Activated CD8-positive, alpha-beta memory T cell treated with anti-CD3 and anti-CD28 coated beads, Interleukin-2, amount 50 U/mL, for 48 hours (primary cell): Measurements from ENCODE around the gene FBN3.
"Not testable (repeated sequence)": the region's sequence is repeated elsewhere in the genome, so short reads cannot be mapped to it uniquely, and the experiment has no call there.

Experiments
- DNase-seq: peaks from one replicate; pipeline ENCODE4 v3.0.0-alpha.2; 2020

The FBN3 gene

DNA sequence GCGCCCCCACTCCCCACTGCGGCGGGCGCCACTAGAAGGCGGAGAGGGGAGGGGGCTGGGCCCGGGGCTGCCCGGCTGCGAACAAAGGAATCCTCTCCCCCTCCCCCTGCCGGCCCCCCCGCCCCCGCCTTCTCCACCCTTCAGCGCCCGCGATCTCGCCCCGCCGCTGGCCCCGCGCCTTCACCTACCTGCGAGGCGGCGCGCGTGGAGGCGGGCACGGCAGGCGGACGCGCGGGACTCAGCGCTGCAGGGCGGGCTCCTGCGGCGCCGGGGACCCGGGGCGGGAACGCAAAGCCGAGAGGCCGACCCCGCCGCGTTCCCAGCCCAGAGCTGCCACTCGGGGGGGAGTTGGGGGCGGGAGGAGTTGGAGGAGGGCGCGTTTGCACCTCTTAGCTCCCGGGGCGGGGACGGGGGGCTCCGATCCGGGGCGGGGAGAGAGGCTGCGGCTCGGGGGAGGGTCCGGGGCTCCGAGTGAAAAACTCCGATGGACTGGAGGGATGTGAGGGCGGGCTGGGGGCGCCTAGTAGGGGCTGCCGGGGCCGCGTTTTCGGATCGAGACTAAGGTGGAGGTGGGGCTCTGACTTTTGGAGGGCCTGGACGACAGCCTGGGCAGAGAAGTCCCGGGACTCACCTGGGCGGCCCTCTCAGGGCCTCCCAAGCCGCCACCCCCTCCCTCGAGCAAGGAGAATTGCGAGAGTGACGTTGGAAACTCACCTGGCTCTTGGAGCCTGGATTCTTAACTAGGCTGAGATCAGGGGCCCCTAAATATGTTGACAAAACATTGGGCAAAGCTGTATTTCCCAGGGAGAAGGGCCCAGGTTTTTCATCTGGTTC is at the start of gene FBN3:
FBN3 (minus strand) TSS at position 332 of the 834 bp plus-strand sequence. CDS start 2,112 bp downstream, outside the sequence.
- no peak for DNase-seq

DNA sequence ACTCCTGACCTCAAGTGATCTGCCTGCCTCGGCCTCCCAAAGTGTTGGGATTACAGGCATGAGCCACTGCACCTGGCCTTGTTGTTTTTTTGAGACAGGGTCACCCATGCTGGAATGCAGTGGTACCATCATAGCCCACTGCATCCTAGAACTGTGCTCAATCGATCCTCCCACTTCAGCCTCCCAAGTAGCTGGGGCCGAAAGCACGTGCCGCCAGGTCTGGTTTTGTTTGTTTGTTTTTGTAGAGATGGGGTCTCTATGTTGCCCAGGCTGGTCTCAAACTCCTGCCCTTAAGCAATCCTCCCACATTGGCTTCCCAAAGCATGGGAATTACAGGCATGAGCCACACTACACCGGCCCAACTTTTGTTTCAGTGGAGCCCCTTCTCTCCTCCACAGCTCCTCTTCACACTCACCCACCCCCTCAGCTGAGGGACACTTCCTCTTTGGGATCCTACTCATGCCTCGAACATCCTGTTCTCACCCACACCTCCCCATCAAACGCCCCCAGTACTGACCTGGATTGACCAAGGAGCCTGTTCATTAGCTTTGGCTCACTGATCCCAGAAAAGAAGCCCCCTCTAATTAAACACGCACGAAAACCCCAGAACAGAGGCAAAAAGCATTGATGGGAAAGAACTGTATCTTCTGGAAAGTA is 47.0 kb upstream of the FBN3 start:
- DNase-seq, result no peak

DNA sequence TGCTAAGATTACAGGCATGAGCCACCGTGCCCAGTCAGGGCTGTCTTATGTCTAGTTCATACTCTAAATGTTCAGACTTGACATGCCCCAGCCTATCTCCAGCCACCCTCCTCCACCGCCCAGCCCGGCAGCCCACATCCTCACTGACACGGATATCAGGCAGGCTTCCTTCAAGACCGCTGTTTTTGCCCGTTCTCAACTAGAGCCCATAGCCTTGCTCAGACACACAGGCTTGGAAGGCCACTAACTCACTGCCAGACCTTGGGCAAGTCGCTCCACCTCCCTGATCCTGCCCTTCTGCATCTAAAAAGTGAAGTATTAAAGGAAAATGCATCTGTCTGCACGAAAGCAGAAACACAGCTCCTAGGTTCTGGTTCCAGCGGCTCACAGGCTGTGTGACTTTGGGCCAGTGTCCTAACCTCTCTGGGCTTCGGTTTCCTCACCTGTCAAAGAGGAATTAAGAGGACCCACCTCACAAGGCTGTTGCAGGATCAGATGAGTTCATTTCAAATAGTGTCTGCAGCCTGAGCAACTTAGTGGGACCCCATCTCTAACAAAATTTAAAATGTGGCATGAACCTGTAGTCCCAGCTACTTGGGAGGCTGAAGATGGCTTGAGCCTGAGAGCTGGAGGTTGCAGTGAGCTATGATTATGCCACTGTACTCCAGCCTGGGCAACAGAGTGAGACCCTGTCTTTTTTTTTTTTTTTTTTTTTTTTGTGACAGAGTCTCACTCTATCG is 45.3 kb upstream of the FBN3 start:
- DNase-seq, result peak; percentile 65

DNA sequence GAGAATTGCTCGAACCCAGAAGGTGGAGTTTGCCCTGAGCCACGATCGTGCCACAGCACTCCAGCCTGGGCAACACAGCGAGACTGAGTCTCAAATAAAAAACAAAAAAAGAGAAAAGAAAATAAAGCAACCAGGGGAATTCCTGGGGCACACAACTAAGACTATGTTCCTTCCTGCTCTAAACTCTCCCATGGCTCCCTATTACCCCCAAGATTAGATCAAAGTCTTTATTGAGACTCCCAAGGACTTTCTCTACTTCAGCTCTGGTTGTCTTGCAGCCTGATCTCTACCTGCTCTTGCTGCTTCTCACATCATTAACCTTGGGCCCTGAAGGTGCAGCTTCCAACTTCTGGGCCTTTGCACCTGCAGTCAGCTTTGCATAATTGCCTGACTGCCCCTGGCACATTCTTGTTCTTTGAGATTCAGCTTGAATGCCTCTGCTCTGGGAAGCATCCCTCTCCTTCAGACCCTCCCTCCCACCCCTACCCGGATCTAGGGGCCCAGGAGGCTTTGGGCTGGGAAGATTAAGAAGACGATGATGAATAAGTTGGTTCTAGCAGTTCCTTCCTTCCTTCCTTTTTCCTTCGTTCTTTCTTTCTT is 42.9 kb upstream of the FBN3 start:
- no peak for DNase-seq

DNA sequence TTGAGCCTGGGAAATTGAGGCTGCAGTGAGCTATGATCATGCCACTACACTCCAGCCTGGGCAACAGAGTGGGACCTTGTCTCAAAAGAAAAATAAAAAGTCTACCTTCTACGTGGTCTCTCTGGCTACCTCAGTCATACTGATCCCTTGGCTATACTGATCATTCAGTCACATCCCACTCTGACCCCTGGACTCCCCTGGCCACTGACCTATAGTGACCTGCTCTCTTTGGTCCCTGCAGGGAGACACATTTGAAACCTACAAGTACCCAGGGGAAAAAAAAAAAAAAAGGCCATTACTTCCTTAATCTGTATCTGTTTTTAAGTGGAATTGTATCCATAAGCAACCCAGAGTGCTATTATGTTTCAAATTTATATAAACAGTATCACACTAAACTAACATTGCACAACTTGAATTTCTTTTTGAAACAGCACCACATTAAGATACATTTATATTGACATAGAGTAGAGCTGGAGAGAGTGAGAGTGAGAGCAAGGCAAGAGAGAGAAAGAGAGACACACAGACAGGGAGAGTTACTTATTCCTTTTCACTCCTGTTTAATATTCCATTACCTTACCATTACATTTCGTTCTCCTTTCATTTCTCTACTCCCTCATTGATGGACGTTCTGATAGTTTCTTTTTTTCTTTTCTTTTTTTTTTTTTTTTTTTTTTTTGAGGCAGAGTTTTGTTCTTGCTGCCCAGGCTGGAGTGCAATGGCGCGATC is 36.1 kb upstream of the FBN3 start:
- no peak for DNase-seq

DNA sequence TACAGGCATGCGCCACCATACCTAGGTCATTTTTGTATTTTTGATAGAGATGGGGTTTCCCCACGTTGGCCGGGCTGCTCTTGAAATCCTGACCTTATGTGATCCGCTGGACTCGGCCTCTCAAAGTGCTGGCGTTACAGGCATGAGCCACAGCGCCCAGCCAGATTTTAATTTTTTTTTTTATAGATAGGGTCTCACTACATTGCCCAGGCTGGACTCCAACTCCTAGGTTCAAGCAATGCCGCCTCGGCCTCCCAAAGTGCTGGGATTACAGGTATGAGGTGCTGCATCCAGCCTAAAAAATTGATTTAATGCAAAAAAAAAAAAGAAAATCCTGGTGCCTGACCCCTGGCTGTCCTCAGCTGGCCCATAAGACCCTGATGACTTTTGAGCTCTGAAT is 34.9 kb upstream of the FBN3 start:
- DNase-seq, result no peak

DNA sequence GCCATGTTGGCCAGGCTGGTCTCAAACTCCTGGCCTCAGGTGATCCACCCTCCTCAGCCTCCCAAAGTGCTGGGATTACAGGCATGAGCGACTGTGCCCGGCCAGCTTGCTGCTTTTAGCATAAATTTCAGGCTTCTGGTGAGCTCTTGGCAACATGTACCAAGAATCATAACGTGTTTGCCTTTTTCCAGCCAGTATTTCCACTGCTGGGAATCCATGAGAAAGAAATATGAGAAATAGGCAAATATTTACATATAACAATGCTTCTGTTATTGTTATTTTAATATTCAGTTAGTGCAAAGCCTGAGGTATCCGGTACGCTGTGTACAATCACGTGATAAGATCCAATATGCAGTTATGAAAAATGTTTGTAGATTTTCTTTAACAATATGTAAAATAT is 30.6 kb upstream of the FBN3 start:
- no peak for DNase-seq

DNA sequence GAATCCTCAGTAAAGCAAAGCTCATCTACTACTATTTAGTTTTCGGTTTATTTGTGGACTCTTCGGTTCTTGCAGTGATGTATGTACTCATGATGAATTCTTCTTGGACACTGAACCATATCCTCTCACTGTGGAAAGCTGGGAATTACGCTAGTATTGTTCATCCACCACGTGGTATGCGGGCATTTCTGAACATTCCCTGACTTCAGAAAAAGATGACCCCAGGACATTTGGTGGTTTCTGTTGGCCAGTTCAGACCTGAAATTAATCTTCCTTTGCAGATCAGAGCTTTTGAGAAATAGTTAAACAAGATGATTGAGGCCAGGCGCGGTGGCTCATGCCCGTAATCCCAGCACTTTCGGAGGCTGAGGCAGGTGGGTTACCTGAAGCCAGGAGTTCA is 25.3 kb upstream of the FBN3 start:
- DNase-seq, result no peak

DNA sequence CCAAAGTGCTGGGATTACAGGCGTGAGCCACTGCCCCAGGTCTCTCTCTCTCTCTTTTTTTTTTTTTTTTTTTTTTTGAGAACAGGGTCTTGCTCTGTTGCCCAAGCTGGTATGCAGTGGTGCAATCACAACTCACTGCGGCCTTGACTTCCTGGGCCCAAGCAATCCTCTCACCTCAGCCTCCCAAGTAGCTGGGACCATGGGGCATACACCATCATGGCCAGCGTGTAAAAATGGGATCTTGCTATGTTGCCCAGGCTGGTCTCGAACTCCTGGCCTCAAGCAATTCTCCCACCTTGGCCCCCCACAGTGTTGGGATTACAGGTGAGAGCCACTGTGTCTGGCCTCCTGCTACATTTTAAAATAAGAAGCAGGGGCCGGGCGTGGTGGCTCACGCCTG is 19.1 kb upstream of the FBN3 start:
- no peak for DNase-seq

DNA sequence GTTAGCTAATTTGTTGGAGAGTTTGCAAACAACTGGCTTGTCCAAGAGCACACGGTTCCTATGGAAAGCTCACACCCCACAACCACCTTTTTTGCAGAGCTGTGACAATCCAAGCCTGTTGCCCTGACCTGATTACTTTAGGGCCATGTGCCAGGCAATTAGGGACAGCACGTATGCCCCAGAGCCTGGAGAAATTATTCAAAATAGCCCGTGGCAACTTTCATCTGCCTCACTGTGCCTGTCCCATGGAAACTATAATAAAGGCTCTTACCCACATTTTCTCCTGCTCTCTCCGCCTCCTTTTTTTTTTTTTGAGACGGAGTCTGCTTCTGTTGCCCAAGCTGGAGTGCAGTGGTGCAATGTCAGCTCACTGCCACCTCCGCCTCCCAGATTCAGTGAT is 18.6 kb upstream of the FBN3 start:
- no peak for DNase-seq

DNA sequence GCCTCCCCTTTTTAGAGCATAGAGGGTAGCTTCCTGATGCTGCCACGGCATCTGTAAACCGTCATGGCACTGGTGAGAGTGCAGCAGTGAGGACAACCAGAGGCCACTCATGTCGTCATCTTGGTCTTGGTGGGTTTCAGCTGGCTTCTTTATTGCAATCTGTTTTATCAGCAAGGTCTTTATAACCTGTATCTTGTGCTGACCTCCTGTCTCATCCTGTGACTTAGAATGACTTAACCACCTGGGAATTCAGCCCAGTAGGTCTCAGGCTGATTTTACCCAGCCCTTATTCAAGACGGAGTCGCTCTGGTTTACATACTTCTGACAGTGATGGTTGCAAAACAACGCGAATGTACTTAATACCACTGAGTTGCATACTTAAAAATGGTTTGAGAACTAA is 14.4 kb upstream of the FBN3 start:
- no peak for DNase-seq

DNA sequence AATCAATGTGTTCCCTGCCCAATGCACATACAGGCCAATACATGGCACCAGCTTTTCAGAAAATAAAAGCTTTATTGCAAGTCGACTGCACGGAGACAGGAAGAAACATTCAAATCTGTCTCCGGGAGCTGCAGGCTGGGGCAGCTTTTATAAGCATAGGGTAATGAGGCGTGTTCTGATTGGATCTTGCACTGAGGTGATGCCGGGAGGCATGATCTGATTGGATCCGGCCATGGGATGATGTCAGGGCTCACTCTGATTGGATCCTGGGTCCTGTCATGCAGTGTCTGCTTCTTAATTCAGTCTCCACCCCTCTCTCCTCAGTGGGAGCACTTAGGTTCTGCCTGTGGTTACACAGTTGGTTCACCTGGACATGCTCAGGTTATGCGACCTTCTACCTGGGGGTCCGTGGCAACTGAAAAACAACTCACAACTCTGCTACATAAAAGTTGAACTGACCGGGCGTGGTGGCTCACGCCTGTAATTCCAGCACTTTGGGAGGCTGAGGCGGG is 11.8 kb upstream of the FBN3 start:
- DNase-seq, result no peak

DNA sequence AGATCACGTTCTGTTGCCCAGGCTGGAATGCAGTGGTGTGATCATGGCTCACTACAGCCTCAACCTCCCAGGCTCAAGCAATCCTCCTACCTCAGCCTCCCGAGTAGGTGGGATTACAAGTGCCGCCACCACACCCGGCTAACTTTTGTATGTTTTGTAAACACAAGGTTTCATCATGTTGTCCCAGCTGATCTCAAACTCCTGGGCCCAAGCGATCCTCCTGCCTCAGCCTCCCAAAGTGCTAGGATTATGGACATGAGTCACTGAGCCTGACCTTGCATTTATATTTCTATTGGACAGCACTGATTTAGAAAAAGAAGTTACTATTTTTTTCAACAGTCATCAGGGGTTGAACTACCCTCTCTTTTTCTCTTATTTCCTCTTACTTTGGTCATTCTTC is 9.9 kb upstream of the FBN3 start:
- not testable (repeated sequence) for DNase-seq

DNA sequence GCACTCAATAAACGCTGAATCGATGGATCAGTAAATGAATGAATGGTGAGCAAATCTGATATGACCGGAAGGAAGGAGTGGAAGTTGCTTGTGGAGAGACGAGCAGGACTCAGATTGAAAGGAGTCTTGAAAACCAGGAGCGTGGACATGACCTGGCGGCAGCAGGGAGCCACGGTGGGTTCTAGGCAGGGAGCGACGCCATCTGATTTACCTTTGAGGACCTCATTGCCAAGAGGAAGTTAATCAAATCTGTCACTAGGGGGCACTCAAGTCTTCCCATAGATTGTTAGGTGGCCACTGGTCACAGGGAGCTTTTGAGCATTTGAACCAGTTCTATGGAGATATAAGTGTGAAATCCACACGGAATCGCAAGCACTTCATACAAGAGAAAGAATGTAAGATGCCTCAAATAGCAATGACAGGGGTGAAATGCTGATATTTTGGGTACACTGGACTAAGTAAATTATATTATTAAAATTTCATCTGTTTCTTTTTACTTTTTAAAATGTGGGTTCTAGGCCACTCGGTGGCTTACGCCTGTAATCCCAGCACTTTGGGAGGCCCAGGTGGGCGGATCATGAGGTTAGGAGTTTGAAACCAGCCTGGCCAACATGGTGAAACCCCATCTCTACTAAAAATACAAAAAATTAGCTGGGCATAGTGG is 9.2 kb upstream of the FBN3 start:
- no peak for DNase-seq

DNA sequence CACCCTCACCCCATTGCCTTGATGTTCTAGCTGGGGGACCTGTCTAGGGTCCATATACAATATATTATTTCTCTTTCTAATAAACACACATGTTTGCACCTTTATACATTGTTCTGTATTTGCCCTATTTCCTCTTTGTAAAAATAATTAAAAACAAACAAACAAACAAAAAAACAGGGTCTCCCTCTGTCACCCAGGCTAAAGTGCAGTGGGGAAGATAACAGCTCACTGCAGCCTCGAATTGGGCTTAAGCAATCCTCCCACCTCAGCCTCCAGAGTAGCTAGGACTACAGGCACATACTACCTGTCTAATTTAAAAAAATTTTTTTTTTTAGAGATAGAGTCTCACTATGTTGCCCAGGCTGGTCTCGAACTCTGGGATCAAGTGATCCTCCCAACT is 5.9 kb upstream of the FBN3 start:
- no peak for DNase-seq

DNA sequence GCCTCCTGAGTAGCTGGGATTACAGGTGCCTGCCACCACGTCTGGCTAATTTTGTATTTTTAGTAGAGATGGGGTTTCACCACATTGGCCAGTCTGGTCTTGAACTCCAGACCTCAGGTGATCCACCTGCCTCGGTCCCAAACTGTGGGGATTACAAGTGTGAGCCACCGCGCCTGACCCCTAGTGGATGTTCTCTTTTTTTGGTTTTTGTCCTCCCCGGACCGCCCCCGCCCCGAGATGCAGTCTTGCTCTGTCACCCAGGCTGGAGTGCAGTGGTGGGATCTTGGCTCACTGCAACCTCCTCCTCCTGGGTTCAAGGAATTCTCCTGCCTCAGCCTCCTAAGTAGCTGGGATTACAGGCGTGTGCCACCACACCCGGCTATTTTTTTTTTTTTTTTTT is 4.6 kb upstream of the FBN3 start:
- peak; percentile 62 for DNase-seq

DNA sequence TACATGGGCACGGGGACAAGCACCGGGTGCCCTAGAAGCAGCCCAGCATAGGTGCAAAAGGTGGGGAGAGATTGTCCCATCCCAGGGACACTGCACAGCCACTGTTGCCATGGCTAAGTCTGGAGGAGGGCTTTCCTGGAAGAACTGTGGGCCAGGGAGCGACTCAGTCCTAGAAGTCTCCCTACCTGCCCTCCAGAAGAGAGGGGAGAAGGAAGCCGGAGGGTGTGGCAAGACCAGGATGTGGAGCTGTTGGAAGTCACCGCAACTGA is 2.3 kb upstream of the FBN3 start:
- no peak for DNase-seq

DNA sequence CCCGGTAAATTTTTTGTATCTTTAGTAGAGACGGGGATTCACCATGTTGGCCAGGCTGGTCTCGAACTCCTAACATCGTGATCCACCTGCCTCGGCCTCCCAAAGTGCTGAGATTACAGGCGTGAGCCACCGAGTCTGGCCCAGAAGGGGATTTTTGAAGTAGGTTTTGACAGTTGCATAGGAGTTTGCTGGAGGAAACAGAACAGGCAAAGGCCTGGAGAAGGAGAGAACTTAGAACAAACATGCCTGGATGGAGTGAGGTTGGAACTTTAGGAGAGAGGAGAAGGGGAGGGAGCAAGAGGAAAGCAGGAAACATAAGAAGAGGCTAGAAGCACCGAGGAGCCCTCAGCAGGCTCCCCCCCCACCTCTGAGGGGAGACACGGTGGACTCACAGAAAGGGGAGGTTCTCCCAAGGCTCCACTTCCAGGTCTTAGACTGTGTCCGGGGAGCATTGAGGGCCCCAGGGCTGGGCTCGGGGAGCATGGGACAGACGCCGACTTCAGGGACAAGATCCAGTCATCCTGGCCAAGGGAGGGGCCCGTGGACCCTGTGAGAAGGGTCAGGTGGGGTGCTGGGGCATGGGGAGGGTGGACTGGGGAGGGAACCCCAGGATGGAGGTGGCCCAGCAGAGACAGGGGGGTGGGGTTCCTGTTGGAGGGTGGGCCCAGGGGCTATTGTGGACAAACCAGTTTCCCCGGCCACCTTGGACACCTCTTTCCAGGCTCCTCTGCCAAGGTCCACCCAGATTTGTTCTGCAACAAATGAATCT is 1.8 kb upstream of the FBN3 start:
- no peak for DNase-seq

DNA sequence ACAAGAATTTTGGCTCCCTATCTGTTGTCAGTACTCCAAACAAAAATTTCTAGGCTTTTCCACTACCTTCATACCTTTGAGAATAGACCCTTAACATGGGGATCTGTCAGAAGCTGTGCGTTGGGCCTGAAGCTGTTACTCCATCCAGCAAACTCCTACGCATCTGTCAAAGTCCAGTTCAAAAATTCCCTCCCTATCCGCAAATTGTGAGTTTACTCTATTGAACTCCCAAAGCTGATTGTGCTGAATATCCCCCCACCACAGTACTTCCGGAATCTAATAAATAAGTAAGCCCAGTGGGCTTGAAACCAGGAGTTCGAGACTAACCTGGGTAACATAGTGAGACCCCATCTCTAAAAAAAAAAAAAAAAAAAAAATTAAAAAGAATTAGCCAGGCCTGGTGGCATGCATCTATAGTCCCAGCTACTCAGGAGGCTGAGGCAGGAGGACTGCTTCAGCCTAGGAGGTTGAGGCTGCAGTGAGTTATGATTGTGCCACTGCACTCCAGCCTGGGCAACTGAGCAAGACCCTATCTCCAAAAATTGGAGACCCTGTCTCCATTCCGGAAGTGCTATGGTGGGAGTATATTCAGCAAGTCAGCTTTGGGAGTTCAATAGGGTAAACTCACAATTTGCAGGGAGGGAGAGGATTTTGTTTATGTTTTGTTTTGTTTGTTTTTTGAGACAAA is 930 bp upstream of the FBN3 start:
- DNase-seq, result no peak

DNA sequence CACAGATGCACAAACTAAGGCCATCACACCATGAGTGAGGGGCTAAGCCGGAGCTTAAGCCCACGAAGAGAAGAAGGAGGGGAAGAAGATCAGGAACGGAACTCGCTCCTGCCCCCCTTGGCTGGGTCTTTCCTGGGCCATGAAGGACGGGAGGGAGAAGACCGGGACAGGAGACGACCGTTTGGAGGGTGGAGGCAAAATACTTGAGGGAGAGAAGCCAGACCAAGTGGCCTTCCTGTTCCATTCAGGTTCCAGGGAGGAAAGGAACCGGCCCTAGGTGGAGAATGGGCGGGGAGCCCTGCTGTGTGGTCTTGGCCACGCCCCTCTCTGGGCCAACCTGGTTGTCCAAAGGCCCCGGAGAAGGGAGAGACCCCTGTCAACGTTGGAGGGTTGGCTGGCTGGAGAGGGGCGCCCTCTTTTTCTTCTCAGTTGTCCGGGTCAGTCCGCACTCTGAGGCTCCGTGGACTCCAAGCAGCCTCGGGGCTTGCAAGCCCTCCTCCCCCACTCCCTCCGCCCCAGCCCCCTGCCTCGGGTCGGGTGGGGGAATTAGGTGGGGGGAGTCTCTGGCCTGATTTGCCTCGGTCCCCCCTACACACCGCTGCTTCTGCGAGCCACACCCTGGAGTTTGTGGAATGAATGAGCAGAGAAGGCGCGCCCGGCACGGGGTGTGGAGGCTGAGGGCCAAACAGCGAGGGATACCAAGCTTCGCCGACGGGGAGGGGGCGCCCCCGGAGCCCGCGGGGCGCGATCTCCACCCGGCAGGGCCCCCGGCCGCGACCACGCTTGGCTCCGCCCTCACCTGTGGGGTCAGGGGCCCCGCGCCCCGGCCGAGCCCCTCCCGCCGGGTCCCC is 757 bp downstream of the FBN3 start:
- no peak for DNase-seq
